Hepatocyte (in vitro differentiated cells): ENCODE data around the gene KLK1.

ENCODE experiments used
- EZH2phosphoT487 ChIP-seq: fragments of 200-600 bp; sonication (generic); IDR thresholded peaks from one replicate; pipeline ENCODE4 v1.6.1; 2018; ENCODE audit warnings: antibody characterized with exemption, mild to moderate bottlenecking, low read depth, moderate library complexity; ENCODE audit not compliant: unreplicated experiment, severe bottlenecking
- TF ChIP-seq, protein P1 (sequence below): fragments of 200-600 bp; sonication (generic); IDR thresholded peaks from 2 replicates; pipeline ENCODE4 v1.5.1; 2016; ENCODE audit warnings: antibody characterized with exemption, mild to moderate bottlenecking; ENCODE audit not compliant: poor library complexity

GRCh38 chr19:50829801-50830200 lies 6.2 kb upstream of the KLK1 start:
- TF ChIP-seq, protein P1, sequence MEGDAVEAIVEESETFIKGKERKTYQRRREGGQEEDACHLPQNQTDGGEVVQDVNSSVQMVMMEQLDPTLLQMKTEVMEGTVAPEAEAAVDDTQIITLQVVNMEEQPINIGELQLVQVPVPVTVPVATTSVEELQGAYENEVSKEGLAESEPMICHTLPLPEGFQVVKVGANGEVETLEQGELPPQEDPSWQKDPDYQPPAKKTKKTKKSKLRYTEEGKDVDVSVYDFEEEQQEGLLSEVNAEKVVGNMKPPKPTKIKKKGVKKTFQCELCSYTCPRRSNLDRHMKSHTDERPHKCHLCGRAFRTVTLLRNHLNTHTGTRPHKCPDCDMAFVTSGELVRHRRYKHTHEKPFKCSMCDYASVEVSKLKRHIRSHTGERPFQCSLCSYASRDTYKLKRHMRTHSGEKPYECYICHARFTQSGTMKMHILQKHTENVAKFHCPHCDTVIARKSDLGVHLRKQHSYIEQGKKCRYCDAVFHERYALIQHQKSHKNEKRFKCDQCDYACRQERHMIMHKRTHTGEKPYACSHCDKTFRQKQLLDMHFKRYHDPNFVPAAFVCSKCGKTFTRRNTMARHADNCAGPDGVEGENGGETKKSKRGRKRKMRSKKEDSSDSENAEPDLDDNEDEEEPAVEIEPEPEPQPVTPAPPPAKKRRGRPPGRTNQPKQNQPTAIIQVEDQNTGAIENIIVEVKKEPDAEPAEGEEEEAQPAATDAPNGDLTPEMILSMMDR = no peak
- TF ChIP-seq EZH2phosphoT487 = no peak
